Panc1 (cell line): ENCODE results near the gene ATCAY.
"Not testable (repeated sequence)": the region's sequence is repeated elsewhere in the genome, so short reads cannot be mapped to it uniquely, and the experiment has no call there.

ENCODE experiments used
- CTCF ChIP-seq: fragments of 450-650 bp; IDR thresholded peaks from 2 replicates; pipeline ENCODE4 v1.5.1; 2017; ENCODE audit warnings: mild to moderate bottlenecking
- POLR2AphosphoS5 ChIP-seq: IDR thresholded peaks from 2 replicates; pipeline ENCODE4 v1.6.1; 2012; ENCODE audit warnings: mild to moderate bottlenecking, low read depth, low read length, moderate library complexity
- REST ChIP-seq, 2 experiments: IDR thresholded peaks; 2 replicates each; pipeline ENCODE4 v1.6.1; 2011 to 2012; ENCODE audit warnings: low read depth in 2 of 2, control low read depth in 1 of 2, low read length in 1 of 2, mild to moderate bottlenecking in 1 of 2, moderate library complexity in 1 of 2; ENCODE audit not compliant: insufficient read depth in 1 of 2
- TCF7L2 ChIP-seq: IDR thresholded peaks from 2 replicates; pipeline ENCODE4 v1.6.1; 2011; ENCODE audit warnings: mild to moderate bottlenecking, low read depth, low read length, inconsistent platforms

GRCh38 chr19:3874695-3875094 is 5.8 kb upstream of the ATCAY start:
- not testable (repeated sequence) for TF ChIP-seq CTCF; POLR2AphosphoS5; REST (IDR thresholded peaks at IDR 0.05; ENCODE audit: insufficient read depth in 1 of 2, low read depth in 2 of 2, low read length in 1 of 2); TCF7L2
